Prostate gland (tissue), 2 donors: ENCODE results near the gene STAM. TPM values are rescaled to one million over a fixed set of nuclear protein-coding genes. Genes with fewer than 3 reads are reported as not detected.

Source experiments
- DNase-seq: peaks from one replicate; pipeline ENCODE4 v3.0.0-alpha.2; 2019; ENCODE audit warnings: low spot score
- H3K27ac ChIP-seq, 2 donors: fragments of 200-600 bp; sonication (generic); 2 replicates each; pipeline ENCODE4 v1.5.1; 2017 to 2019
- H3K27me3 ChIP-seq: fragments of 200-600 bp; sonication (generic); replicated peaks from 2 replicates; pipeline ENCODE4 v1.5.1; 2019; ENCODE audit not compliant: insufficient read depth
- H3K36me3 ChIP-seq, 2 donors: fragments of 200-600 bp; sonication (generic); 1 replicate in 1 of 2; 2 replicates in 1 of 2; pipeline versions ENCODE4 v1.5.1 to v1.8.1; 2017 to 2019
- H3K4me1 ChIP-seq: fragments of 200-600 bp; sonication (generic); replicated peaks from 2 replicates; pipeline ENCODE4 v1.5.1; 2019
- H3K4me3 ChIP-seq, 2 donors: fragments of 200-600 bp; sonication (generic); 2 replicates each; pipeline ENCODE4 v1.5.1; 2017 to 2019
- H3K9me3 ChIP-seq: fragments of 200-600 bp; sonication (generic); 2 replicates; pipeline ENCODE4 v1.5.1; 2017
- CTCF ChIP-seq, 4 experiments: fragments of 200-600 bp in 2 of 4; fragments of 450-650 bp in 2 of 4; sonication (generic) in 2 of 4; IDR thresholded peaks; 1 replicate in 3 of 4; 2 replicates in 1 of 4; pipeline ENCODE4 v1.5.1; 2016 to 2019; ENCODE audit warnings: antibody characterized with exemption in 4 of 4, mild to moderate bottlenecking in 2 of 4, moderate library complexity in 2 of 4
- POLR2A ChIP-seq: fragments of 450-650 bp; IDR thresholded peaks from one replicate; pipeline ENCODE4 v1.6.1; 2016; ENCODE audit warnings: antibody characterized with exemption, mild to moderate bottlenecking
- POLR2AphosphoS5 ChIP-seq: sonication (generic); formaldehyde crosslinking; IDR thresholded peaks from one replicate; pipeline ENCODE4 v1.6.1; 2017; ENCODE audit warnings: antibody characterized with exemption
- WGBS: methylation state at CpG from one replicate; pipeline ENCODE4 v1.1.5; 2018; 5-methylcytosine and 5-hydroxymethylcytosine counted together
- intact Hi-C: fragments of 100-400 bp; cut with DNase I; formaldehyde crosslinking; loops from one replicate; pipeline ENCODE4 v1.14.2; 2022
- small RNA-seq, 2 donors: library from RNA; depleted of rRNA; stranded (forward); fragments of <200 nt; gene quantifications; one replicate each; pipeline ENCODE3, GENCODE V24; 2016
- total RNA-seq, 2 donors: library from RNA; depleted of rRNA; stranded (reverse); fragments of >200 nt; gene quantifications; one replicate each; pipeline ENCODE4 v1.1.0, GENCODE V29; 2016

The STAM gene
- total RNA-seq, 2 donors from 2014 or later = 18.2 to 40.0 TPM

DNA sequence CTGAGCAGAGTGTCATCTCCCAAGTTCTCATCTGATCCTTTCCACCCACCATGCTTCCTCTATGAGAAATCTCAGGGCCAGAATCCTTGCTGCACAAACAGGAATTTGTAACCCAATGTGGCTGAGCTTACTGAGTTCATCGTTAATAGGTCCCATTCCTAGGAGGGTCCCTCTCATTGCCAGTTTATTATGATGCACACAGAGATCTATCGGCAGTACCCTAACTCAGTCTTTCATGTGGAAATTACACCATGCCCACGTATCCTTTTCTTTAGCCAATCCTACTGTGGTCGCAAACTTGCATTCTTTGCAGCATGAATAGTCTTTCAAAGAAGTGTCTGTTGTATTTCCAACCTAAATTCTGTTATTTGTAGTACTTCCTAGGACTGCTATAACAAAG lies 120.2 kb downstream of the STAM start:
- Histone ChIP-seq H3K9me3 (no peaks in the 10 kb centered on the region), H3K27ac (no peak overlapping the region), H3K27me3 (no peaks in the 10 kb centered on the region), H3K4me1 (no peaks in the 10 kb centered on the region), H3K36me3 (no peaks in the 10 kb centered on the region), H3K4me3 (no peak overlapping the region)
- TF ChIP-seq POLR2A (no peak), CTCF (IDR thresholded peaks at IDR 0.05) (no peak), POLR2AphosphoS5 (no peak)
- WGBS = 44% methylated on average over 4 of the region's 4 CpGs
- intact Hi-C loops = no loop called here
- no peak for DNase-seq

GRCh38 chr10:17765602-17766001 lies 121.7 kb downstream of the STAM start:
- no peaks in the 10 kb centered on the region for H3K4me1 ChIP-seq
- intact Hi-C loops = no loop called here
- H3K36me3 ChIP-seq = no peaks in the 10 kb centered on the region
- no peak for DNase-seq
- no peaks in the 10 kb centered on the region for H3K27me3 ChIP-seq
- no peak overlapping the region for H3K27ac ChIP-seq
- 71% methylated on average over 3 of the region's 3 CpGs for WGBS
- no peaks in the 10 kb centered on the region for H3K9me3 ChIP-seq
- H3K4me3 ChIP-seq = no peak overlapping the region
- TF ChIP-seq POLR2AphosphoS5 (no peak), CTCF (IDR thresholded peaks at IDR 0.05) (no peak), POLR2A (no peak)

Small RNAs within 50 kb of the gene (small RNA-seq; reads per million reads assigned to genes)
- 0 reads per million in 2 donors for gene AC069542.2

Other genes starting within 250 kb of the STAM start
- 1 to 10 TPM; 1.1 to 5.6 TPM for gene ST8SIA6, start 189.6 kb upstream of the STAM start, total RNA-seq
- gene HACD1, start 26.8 kb upstream of the STAM start, total RNA-seq = 10 to 100 TPM; 12.1 to 35.3 TPM
- under 1 TPM; 0.14 to 0.45 TPM for gene TMEM236, start 108.0 kb downstream of the STAM start, total RNA-seq
- 10 to 100 TPM in 1 of 2 donors, 1 to 10 TPM in 1; 3.1 to 27.4 TPM for gene MRC1, start 165.2 kb downstream of the STAM start, total RNA-seq